A673 (cell line): ENCODE results near the gene CD6.

ENCODE experiments used
- CTCF ChIP-seq: fragments of 300-800, 200-600 bp; sonication (generic); conservative IDR thresholded peaks from 2 replicates; pipeline ENCODE4 v1.5.1; 2017; ENCODE audit warnings: low read depth, mild to moderate bottlenecking, antibody characterized with exemption, low read length, moderate library complexity, mixed read lengths
- EZH2 ChIP-seq: fragments of 200-600 bp; sonication (generic); IDR thresholded peaks from 2 replicates; pipeline ENCODE4 v1.6.1; 2017; ENCODE audit warnings: borderline replicate concordance, low read depth, mild to moderate bottlenecking, mixed read lengths, antibody characterized with exemption, low read length; ENCODE audit not compliant: poor library complexity, severe bottlenecking

GRCh38 chr11:61067782-61068446, 96.4 kb downstream of the CD6 start:
- TF ChIP-seq CTCF (no peak), EZH2 (no peak)
